GM23338 (cell line): ENCODE data around the gene TTC9C. TPM values are rescaled to one million over a fixed set of nuclear protein-coding genes. Genes with fewer than 3 reads are reported as not detected.

Experiments used
- ATAC-seq: fragments of 200-7000 bp; cut with Tn5 transposase; 3 replicates; pipeline ENCODE4 v1.9.1; 2020
- DNase-seq: peaks from one replicate; pipeline ENCODE4 v3.0.0-alpha.2; 2015; ENCODE audit warnings: low spot score
- H2AFZ ChIP-seq: fragments of 200-600 bp; sonication (generic); 2 replicates; pipeline ENCODE4 v1.8.0; 2016; ENCODE audit warnings: antibody characterized with exemption, mild to moderate bottlenecking, moderate library complexity
- H3F3A ChIP-seq: fragments of 200-600 bp; sonication (generic); replicated peaks from 2 replicates; pipeline ENCODE4 v1.8.0; 2017; ENCODE audit warnings: antibody characterized with exemption, mixed run types, low read depth
- H3K27ac ChIP-seq: fragments of 200-600 bp; sonication (generic); 2 replicates; pipeline ENCODE4 v1.6.1; 2016; ENCODE audit warnings: low read depth
- H3K27me3 ChIP-seq: fragments of 200-600 bp; sonication (generic); 2 replicates; pipeline ENCODE4 v1.8.0; 2016; ENCODE audit warnings: mild to moderate bottlenecking, mixed run types, moderate library complexity; ENCODE audit not compliant: insufficient read depth
- H3K36me3 ChIP-seq: fragments of 200-600 bp; sonication (generic); 2 replicates; pipeline ENCODE4 v1.8.0; 2016; ENCODE audit warnings: mild to moderate bottlenecking; ENCODE audit not compliant: insufficient read depth
- H3K4me1 ChIP-seq: fragments of 200-600 bp; sonication (generic); 2 replicates; pipeline ENCODE4 v1.8.0; 2016; ENCODE audit warnings: mild to moderate bottlenecking, moderate library complexity; ENCODE audit not compliant: insufficient read depth
- H3K4me2 ChIP-seq: fragments of 200-600 bp; sonication (generic); 2 replicates; pipeline ENCODE4 v1.7.1; 2017; ENCODE audit warnings: mixed run types
- H3K4me3 ChIP-seq: fragments of 200-600 bp; sonication (generic); 2 replicates; pipeline ENCODE4 v1.6.1; 2016; ENCODE audit warnings: mixed run types
- H3K79me2 ChIP-seq: fragments of 200-600 bp; sonication (generic); replicated peaks from 2 replicates; pipeline ENCODE4 v1.8.0; 2017; ENCODE audit warnings: mild to moderate bottlenecking; ENCODE audit not compliant: insufficient read depth
- H3K9me2 ChIP-seq: fragments of 200-600 bp; sonication (generic); 2 replicates; pipeline ENCODE4 v1.8.0; 2017; ENCODE audit not compliant: insufficient read depth
- H4K20me1 ChIP-seq: fragments of 200-600 bp; sonication (generic); replicated peaks from 2 replicates; pipeline ENCODE4 v1.8.0; 2017; ENCODE audit warnings: mild to moderate bottlenecking; ENCODE audit not compliant: insufficient read depth
- H3K27ac Mint-ChIP-seq: 2 replicates; pipeline ENCODE4 v1.8.0; 2020; ENCODE audit warnings: inconsistent platforms, mild to moderate bottlenecking, moderate library complexity, mixed read lengths
- H3K27me3 Mint-ChIP-seq: 3 replicates; pipeline ENCODE4 v1.8.0; 2022; ENCODE audit warnings: low read depth, mild to moderate bottlenecking, moderate library complexity, mixed read lengths, inconsistent platforms; ENCODE audit not compliant: insufficient read depth, poor library complexity
- H3K36me3 Mint-ChIP-seq: 3 replicates; pipeline ENCODE4 v1.8.0; 2021; ENCODE audit warnings: low read depth, mild to moderate bottlenecking, inconsistent platforms, moderate library complexity, mixed read lengths
- H3K4me1 Mint-ChIP-seq: 3 replicates; pipeline ENCODE4 v1.8.0; 2020; ENCODE audit warnings: mild to moderate bottlenecking, inconsistent platforms, mixed read lengths
- H3K4me3 Mint-ChIP-seq: 3 replicates; pipeline ENCODE4 v1.8.0; 2021; ENCODE audit warnings: moderate library complexity, mild to moderate bottlenecking, inconsistent platforms, mixed read lengths
- H3K9me3 Mint-ChIP-seq: 3 replicates; pipeline ENCODE4 v1.8.0; 2020; ENCODE audit warnings: moderate library complexity, mild to moderate bottlenecking, inconsistent platforms, mixed read lengths
- ETS1 ChIP-seq: IDR thresholded peaks from 2 replicates; pipeline ENCODE4 v1.6.1; 2016; ENCODE audit warnings: antibody characterized with exemption
- EZH2phosphoT487 ChIP-seq: fragments of 200-600 bp; sonication (generic); IDR thresholded peaks from one replicate; pipeline ENCODE4 v1.8.1; 2018; ENCODE audit warnings: antibody characterized with exemption; ENCODE audit not compliant: unreplicated experiment
- JUNB ChIP-seq: IDR thresholded peaks from one replicate; pipeline ENCODE4 v1.6.1; 2016; ENCODE audit warnings: antibody characterized with exemption; ENCODE audit not compliant: unreplicated experiment
- NANOG ChIP-seq: IDR thresholded peaks from 2 replicates; pipeline ENCODE4 v1.6.1; 2016; ENCODE audit warnings: antibody characterized with exemption, borderline replicate concordance
- POLR2AphosphoS5 ChIP-seq: IDR thresholded peaks from 2 replicates; pipeline ENCODE4 v1.6.1; 2016; ENCODE audit warnings: antibody characterized with exemption, low read depth
- ZNF114 ChIP-seq: fragments of 250-450 bp; sonication (Bioruptor Pico); IDR thresholded peaks from 2 replicates; pipeline ENCODE4 v1.5.0; 2020; ENCODE audit warnings: mild to moderate bottlenecking, moderate library complexity
- ZNF331 ChIP-seq: fragments of 250-450 bp; sonication (Bioruptor Pico); IDR thresholded peaks from 2 replicates; pipeline ENCODE4 v1.5.0; 2020; ENCODE audit warnings: low read depth, mild to moderate bottlenecking, moderate library complexity
- polyA plus RNA-seq: library from polyadenylated mRNA; unstranded; fragments of >200 nt; fragmentation: Nextera tagmentation; extraction: Ambion mirVana; gene quantifications from 2 replicates; pipeline ENCODE4 v1.2.1, GENCODE V29; 2016
- total RNA-seq: library from RNA; depleted of rRNA; stranded (reverse); fragments of >200 nt; shearing (Covaris generic); gene quantifications from 2 replicates; pipeline ENCODE4 v1.2.3, GENCODE V29; 2014
- TF ChIP-seq, protein P1 (sequence below): fragments of 250-450 bp; sonication (Bioruptor Pico); IDR thresholded peaks from 2 replicates; pipeline ENCODE4 v1.5.0; 2020; ENCODE audit warnings: mild to moderate bottlenecking, moderate library complexity

Gene TTC9C
- total and polyA plus RNA-seq, 2 experiments from 2014 or later = 27.5 to 42.0 TPM

DNA sequence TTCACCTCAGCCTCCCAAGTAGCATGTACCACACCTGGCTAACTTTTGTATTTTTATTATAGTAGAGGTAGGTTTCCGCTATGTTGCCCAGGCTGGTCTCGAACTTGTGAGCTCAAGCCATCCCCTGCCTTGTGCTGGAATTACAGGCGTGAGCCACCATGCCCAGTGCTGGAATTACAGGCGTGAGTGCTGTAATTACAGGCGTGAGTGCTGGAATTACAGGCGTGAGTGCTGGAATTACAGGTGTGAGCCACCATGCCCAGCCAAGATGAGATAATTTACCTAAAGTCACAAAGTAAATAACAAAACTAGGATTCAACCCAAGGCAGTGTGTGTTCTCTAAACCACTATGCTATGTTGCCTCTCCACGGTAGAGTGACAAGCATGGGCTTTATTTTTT is 45.8 kb upstream of the TTC9C start:
- Histone ChIP-seq H3K27ac (no peak overlapping the region), H4K20me1 (no peaks in the 10 kb centered on the region), H3K9me2 (no peaks in the 10 kb centered on the region), H2AFZ (no peak overlapping the region), H3K79me2 (peaks cover 10% of the 10 kb centered on the region), H3K4me1 (peaks cover 8% of the 10 kb centered on the region), H3K4me2 (no peak overlapping the region), H3K4me3 (no peak overlapping the region), H3K27me3 (peaks cover 6% of the 10 kb centered on the region), H3K36me3 (no peaks in the 10 kb centered on the region), H3F3A (peaks cover 9% of the 10 kb centered on the region)
- no peak for ATAC-seq
- H3K4me1 Mint-ChIP-seq = peaks cover 13% of the 10 kb centered on the region
- no peak overlapping the region for H3K4me3 Mint-ChIP-seq
- TF ChIP-seq NANOG (no peak), EZH2phosphoT487 (no peak)
- H3K9me3 Mint-ChIP-seq = no peaks in the 10 kb centered on the region
- H3K36me3 Mint-ChIP-seq = peaks cover 8% of the 10 kb centered on the region
- no peak overlapping the region for H3K27ac Mint-ChIP-seq
- no peak for DNase-seq
- H3K27me3 Mint-ChIP-seq = peaks cover 6% of the 10 kb centered on the region

DNA sequence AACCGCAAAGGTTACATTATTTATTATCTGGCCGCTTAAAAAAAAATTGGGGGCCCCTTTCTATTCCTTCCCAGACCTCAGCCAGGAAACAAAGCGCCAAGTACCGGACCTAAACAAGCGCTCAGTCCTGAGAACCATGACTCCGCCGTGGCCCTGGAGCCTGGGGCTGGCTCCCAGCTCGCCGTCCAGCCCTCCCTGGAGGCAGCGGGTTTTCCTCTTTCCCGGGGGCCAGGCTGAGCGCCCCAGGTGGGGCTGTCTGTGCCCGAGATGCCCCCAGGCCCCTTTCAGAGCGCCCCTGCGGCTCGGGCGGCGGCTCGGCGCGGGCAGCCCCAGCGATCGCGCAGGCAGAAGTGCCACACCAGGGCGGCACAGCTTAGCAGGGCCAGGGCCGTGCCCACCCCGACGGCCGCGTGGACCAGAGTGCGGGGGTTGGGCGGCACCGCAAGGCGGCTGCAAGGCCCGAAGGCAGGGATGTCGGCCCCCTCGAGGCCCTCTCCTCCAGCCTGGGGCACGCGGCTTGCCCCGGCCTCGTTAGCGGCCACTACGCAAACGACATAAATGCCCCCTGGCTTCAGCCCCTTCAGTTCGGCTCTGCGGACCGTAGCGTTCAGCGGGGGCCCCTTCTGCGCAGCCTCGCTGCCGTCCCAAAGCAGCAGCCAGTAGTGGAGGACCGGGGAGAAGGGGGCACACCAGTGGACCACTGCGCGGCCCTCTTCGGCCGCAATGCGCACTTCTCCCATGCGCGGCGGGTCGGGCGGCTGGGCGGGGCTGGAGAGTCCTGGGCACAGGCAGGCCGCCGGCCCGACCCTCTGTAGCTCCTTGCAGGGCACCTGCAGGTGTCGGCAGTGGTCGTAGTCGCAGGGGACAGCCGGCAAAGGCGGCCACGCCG is 40.5 kb upstream of the TTC9C start:
- Histone ChIP-seq H3F3A (peaks cover 8% of the 10 kb centered on the region), H4K20me1 (no peaks in the 10 kb centered on the region), H2AFZ (peak overlapping the region; percentile 99), H3K79me2 (no peaks in the 10 kb centered on the region), H3K4me3 (peak overlapping the region; percentile 56), H3K36me3 (no peaks in the 10 kb centered on the region; the same call in 1 of the 2 replicates), H3K27ac (no peak overlapping the region), H3K4me1 (peaks cover 8% of the 10 kb centered on the region), H3K9me2 (no peaks in the 10 kb centered on the region), H3K4me2 (peak overlapping the region; percentile 82), H3K27me3 (peaks cover 20% of the 10 kb centered on the region)
- ATAC-seq = peak; percentile 90
- H3K4me1 Mint-ChIP-seq = peaks cover 12% of the 10 kb centered on the region; the same call in 2 of the 3 replicates
- DNase-seq = peak; percentile 85
- peaks cover 25% of the 10 kb centered on the region for H3K36me3 Mint-ChIP-seq
- no peak for TF ChIP-seq ZNF114
- no peak for TF ChIP-seq ETS1
- TF ChIP-seq NANOG = no peak
- TF ChIP-seq POLR2AphosphoS5 = peak; percentile 62; the same call in 1 of the 2 replicates
- H3K9me3 Mint-ChIP-seq = no peaks in the 10 kb centered on the region
- H3K27ac Mint-ChIP-seq = no peak overlapping the region
- no peak overlapping the region; the same call in 1 of the 3 replicates for H3K4me3 Mint-ChIP-seq
- H3K27me3 Mint-ChIP-seq = peaks cover 6% of the 10 kb centered on the region

DNA sequence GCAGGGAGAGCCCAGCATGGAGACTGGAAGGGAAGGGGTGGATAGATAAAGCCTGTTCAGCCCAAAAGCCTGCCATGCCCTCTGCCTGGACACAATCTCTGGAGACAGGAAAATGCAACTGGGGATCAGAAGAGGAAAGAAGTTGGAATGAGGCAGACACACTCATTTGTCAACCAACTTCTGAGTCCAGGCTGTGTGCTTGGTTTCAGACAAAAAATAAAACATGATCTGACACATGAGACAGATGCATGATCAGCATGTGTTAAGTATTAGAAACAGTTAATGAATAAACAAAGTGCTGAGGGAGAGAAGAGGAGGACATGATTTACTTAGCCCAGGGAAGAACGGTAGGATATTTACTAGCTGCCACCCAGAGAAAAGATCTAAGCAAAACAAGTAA is 39.8 kb upstream of the TTC9C start:
- Mint-ChIP-seq H3K27me3 (peaks cover 9% of the 10 kb centered on the region), H3K4me3 (peak overlapping the region; percentile 7; the same call in 2 of the 3 replicates), H3K4me1 (peaks cover 12% of the 10 kb centered on the region; the same call in 2 of the 3 replicates), H3K36me3 (peaks cover 28% of the 10 kb centered on the region), H3K9me3 (no peaks in the 10 kb centered on the region), H3K27ac (no peak overlapping the region)
- Histone ChIP-seq H3F3A (peaks cover 8% of the 10 kb centered on the region), H3K27me3 (peaks cover 20% of the 10 kb centered on the region), H3K27ac (no peak overlapping the region), H4K20me1 (no peaks in the 10 kb centered on the region), H3K4me2 (peak overlapping the region; percentile 82), H2AFZ (peak overlapping the region; percentile 99), H3K4me1 (peaks cover 8% of the 10 kb centered on the region), H3K79me2 (no peaks in the 10 kb centered on the region), H3K9me2 (no peaks in the 10 kb centered on the region), H3K36me3 (no peaks in the 10 kb centered on the region; the same call in 1 of the 2 replicates), H3K4me3 (peak overlapping the region; percentile 56)
- DNase-seq (no peak), ATAC-seq (no peak)
- no peak for TF ChIP-seq EZH2phosphoT487
- no peak for TF ChIP-seq NANOG
- no peak for TF ChIP-seq POLR2AphosphoS5
- TF ChIP-seq ZNF331 (CRISPR knock-in tag) = no peak
- TF ChIP-seq, protein P1, sequence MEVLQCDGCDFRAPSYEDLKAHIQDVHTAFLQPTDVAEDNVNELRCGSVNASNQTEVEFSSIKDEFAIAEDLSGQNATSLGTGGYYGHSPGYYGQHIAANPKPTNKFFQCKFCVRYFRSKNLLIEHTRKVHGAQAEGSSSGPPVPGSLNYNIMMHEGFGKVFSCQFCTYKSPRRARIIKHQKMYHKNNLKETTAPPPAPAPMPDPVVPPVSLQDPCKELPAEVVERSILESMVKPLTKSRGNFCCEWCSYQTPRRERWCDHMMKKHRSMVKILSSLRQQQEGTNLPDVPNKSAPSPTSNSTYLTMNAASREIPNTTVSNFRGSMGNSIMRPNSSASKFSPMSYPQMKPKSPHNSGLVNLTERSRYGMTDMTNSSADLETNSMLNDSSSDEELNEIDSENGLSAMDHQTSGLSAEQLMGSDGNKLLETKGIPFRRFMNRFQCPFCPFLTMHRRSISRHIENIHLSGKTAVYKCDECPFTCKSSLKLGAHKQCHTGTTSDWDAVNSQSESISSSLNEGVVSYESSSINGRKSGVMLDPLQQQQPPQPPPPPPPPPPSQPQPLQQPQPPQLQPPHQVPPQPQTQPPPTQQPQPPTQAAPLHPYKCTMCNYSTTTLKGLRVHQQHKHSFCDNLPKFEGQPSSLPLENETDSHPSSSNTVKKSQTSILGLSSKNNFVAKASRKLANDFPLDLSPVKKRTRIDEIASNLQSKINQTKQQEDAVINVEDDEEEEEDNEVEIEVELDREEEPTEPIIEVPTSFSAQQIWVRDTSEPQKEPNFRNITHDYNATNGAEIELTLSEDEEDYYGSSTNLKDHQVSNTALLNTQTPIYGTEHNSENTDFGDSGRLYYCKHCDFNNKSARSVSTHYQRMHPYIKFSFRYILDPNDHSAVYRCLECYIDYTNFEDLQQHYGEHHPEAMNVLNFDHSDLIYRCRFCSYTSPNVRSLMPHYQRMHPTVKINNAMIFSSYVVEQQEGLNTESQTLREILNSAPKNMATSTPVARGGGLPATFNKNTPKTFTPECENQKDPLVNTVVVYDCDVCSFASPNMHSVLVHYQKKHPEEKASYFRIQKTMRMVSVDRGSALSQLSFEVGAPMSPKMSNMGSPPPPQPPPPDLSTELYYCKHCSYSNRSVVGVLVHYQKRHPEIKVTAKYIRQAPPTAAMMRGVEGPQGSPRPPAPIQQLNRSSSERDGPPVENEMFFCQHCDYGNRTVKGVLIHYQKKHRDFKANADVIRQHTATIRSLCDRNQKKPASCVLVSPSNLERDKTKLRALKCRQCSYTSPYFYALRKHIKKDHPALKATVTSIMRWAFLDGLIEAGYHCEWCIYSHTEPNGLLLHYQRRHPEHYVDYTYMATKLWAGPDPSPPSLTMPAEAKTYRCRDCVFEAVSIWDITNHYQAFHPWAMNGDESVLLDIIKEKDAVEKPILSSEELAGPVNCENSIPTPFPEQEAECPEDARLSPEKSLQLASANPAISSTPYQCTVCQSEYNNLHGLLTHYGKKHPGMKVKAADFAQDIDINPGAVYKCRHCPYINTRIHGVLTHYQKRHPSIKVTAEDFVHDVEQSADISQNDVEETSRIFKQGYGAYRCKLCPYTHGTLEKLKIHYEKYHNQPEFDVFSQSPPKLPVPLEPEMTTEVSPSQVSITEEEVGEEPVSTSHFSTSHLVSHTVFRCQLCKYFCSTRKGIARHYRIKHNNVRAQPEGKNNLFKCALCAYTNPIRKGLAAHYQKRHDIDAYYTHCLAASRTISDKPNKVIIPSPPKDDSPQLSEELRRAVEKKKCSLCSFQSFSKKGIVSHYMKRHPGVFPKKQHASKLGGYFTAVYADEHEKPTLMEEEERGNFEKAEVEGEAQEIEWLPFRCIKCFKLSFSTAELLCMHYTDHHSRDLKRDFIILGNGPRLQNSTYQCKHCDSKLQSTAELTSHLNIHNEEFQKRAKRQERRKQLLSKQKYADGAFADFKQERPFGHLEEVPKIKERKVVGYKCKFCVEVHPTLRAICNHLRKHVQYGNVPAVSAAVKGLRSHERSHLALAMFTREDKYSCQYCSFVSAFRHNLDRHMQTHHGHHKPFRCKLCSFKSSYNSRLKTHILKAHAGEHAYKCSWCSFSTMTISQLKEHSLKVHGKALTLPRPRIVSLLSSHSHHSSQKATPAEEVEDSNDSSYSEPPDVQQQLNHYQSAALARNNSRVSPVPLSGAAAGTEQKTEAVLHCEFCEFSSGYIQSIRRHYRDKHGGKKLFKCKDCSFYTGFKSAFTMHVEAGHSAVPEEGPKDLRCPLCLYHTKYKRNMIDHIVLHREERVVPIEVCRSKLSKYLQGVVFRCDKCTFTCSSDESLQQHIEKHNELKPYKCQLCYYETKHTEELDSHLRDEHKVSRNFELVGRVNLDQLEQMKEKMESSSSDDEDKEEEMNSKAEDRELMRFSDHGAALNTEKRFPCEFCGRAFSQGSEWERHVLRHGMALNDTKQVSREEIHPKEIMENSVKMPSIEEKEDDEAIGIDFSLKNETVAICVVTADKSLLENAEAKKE (CRISPR knock-in tag) = no peak
- no peak for TF ChIP-seq JUNB
